22Rv1 (cell line): ENCODE results near the gene GRIP2.

Experiments used
- H3K27ac ChIP-seq: fragments of 450-650 bp; 2 replicates; pipeline ENCODE4 v1.5.1; 2017
- CTCF ChIP-seq: fragments of 450-650 bp; IDR thresholded peaks from 2 replicates; pipeline ENCODE4 v1.5.1; 2017; ENCODE audit warnings: mild to moderate bottlenecking
- ZFX ChIP-seq: fragments of 450-650 bp; IDR thresholded peaks from 2 replicates; pipeline ENCODE4 v1.6.1; 2017; ENCODE audit warnings: antibody characterized with exemption, borderline replicate concordance

Gene GRIP2

GRCh38 chr3:14488286-14489041 is 51.7 kb downstream of the GRIP2 start:
- TF ChIP-seq ZFX (no peak), CTCF (no peak)
- no peak overlapping the region for H3K27ac ChIP-seq

GRCh38 chr3:14487821-14488220 is 52.3 kb downstream of the GRIP2 start:
- no peak overlapping the region for H3K27ac ChIP-seq
- TF ChIP-seq CTCF (no peak), ZFX (no peak)

GRCh38 chr3:14487086-14487485 is 53.1 kb downstream of the GRIP2 start:
- no peak overlapping the region for H3K27ac ChIP-seq
- TF ChIP-seq ZFX = no peak
- no peak for TF ChIP-seq CTCF

GRCh38 chr3:14486460-14486859 is 53.7 kb downstream of the GRIP2 start:
- no peak overlapping the region for H3K27ac ChIP-seq
- TF ChIP-seq CTCF (no peak), ZFX (no peak)

GRCh38 chr3:14485981-14486380 is 54.2 kb downstream of the GRIP2 start:
- no peak for TF ChIP-seq CTCF
- H3K27ac ChIP-seq = no peak overlapping the region

DNA sequence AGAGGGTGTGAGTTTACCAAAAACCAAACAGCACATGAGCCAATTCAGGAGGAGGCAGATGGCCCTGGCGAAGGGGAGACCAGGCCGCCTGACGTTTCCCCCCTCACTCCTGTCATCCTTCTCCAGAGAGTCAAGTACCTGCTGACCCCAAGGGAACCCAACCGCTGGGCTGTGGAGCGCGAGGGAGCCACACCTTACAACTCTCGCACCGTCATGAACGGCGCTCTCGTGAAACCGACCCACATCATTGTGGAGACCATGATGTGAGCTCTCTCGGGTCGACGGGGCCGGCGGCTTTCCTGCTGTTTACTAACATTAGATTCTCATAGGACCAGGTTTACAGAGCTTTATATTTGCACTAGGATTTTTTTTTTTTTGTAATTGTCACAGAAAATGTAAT is 55.4 kb downstream of the GRIP2 start:
- H3K27ac ChIP-seq = no peak overlapping the region
- TF ChIP-seq CTCF (no peak), ZFX (no peak)

- TF ChIP-seq CTCF (no peak), ZFX (no peak)
- no peak overlapping the region for H3K27ac ChIP-seq
Observed at GRCh38 chr3:14483286-14483685, 56.9 kb downstream of the GRIP2 start.
